ENCODE measurements around the gene MME. TPM values are rescaled to one million over a fixed set of nuclear protein-coding genes. Genes with fewer than 3 reads are reported as not detected.

MME gene
- total RNA-seq, 1 experiment from 2014 or later = 23.9 TPM

DNA sequence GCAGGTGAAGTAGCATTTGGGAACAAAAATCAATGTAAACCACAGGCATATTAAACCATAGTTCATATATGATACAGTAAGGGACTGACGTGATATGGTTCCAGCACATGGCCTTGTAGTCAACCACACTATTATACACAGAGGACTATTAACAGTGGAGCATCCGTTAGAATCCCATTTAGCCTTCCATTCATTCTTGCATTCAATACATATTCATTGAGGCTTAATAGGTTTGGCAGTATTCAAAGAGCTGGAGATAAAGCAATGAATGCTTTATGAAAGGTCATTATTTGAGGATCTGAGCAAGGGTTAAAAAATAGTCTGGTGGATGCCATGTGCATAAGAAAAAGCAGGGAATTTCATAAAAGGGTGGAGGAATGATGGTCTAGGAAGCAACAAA is 89.1 kb downstream of the MME start:
- Mint-ChIP-seq H3K4me1 (peaks cover 7% of the 10 kb centered on the region), H3K36me3 (peaks cover 20% of the 10 kb centered on the region), H3K27me3 (ENCODE audit: low read depth) (no peaks in the 10 kb centered on the region), H3K9me3 (0 out of 2 replicates have a peak, but pooled peaks cover 7% of the 10 kb centered on the region), H3K4me3 (no peak overlapping the region), H3K27ac (no peak overlapping the region)
- CTCF ChIA-PET = no interaction called here
- ATAC-seq (no peak), DNase-seq (ENCODE audit: low spot score) (no peak)
- TF ChIP-seq, protein P1, sequence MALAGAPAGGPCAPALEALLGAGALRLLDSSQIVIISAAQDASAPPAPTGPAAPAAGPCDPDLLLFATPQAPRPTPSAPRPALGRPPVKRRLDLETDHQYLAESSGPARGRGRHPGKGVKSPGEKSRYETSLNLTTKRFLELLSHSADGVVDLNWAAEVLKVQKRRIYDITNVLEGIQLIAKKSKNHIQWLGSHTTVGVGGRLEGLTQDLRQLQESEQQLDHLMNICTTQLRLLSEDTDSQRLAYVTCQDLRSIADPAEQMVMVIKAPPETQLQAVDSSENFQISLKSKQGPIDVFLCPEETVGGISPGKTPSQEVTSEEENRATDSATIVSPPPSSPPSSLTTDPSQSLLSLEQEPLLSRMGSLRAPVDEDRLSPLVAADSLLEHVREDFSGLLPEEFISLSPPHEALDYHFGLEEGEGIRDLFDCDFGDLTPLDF (CRISPR knock-in tag; IDR thresholded peaks at IDR 0.05) = no peak
- TF ChIP-seq ETV6 (CRISPR knock-in tag; IDR thresholded peaks at IDR 0.05) (no peak), CBFB (CRISPR knock-in tag; IDR thresholded peaks at IDR 0.05; ENCODE audit: low read depth) (no peak), SP1 (CRISPR knock-in tag; conservative IDR thresholded peaks at IDR 0.05) (no peak), TEAD4 (CRISPR knock-in tag; IDR thresholded peaks at IDR 0.05) (no peak), GRHL2 (CRISPR knock-in tag; IDR thresholded peaks at IDR 0.05; ENCODE audit: insufficient replicate concordance, severe bottlenecking) (no peak), ZBTB21 (CRISPR knock-in tag; IDR thresholded peaks at IDR 0.05; ENCODE audit: borderline replicate concordance) (no peak), CREB1 (CRISPR knock-in tag; IDR thresholded peaks at IDR 0.05) (no peak), IRF2 (CRISPR knock-in tag; IDR thresholded peaks at IDR 0.05; ENCODE audit: borderline replicate concordance, low read depth) (no peak)
- TF ChIP-seq, protein P2, sequence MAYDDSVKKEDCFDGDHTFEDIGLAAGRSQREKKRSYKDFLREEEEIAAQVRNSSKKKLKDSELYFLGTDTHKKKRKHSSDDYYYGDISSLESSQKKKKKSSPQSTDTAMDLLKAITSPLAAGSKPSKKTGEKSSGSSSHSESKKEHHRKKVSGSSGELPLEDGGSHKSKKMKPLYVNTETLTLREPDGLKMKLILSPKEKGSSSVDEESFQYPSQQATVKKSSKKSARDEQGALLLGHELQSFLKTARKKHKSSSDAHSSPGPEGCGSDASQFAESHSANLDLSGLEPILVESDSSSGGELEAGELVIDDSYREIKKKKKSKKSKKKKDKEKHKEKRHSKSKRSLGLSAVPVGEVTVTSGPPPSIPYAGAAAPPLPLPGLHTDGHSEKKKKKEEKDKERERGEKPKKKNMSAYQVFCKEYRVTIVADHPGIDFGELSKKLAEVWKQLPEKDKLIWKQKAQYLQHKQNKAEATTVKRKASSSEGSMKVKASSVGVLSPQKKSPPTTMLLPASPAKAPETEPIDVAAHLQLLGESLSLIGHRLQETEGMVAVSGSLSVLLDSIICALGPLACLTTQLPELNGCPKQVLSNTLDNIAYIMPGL (CRISPR knock-in tag; IDR thresholded peaks at IDR 0.05) = no peak
- TF ChIP-seq, protein P3, sequence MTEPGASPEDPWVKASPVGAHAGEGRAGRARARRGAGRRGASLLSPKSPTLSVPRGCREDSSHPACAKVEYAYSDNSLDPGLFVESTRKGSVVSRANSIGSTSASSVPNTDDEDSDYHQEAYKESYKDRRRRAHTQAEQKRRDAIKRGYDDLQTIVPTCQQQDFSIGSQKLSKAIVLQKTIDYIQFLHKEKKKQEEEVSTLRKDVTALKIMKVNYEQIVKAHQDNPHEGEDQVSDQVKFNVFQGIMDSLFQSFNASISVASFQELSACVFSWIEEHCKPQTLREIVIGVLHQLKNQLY (CRISPR knock-in tag; IDR thresholded peaks at IDR 0.05) = no peak
- TF ChIP-seq, protein P4, sequence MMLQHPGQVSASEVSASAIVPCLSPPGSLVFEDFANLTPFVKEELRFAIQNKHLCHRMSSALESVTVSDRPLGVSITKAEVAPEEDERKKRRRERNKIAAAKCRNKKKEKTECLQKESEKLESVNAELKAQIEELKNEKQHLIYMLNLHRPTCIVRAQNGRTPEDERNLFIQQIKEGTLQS (CRISPR knock-in tag; conservative IDR thresholded peaks at IDR 0.05) = no peak
- POLR2A ChIA-PET = no interaction called here

DNA sequence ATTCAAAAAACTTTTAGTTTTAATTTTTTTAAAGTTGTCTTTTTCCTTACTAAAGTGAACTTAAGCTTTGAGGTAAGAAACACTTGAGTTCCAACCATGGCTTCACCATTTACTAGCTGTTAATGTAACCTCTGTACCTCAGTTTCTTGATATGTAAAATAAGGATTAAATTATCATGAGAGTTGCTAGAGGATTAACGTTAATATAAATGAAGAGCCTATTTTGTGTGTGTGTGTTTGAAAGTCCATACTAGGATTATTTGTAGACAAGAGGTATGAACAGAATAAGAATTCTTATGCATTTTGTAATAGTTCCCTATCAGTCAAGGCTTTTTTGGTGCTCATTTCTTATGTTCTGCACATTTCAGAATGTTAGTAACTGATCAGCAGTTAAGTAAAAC is 93.7 kb downstream of the MME start:
- no peak for DNase-seq (ENCODE audit: low spot score)
- Mint-ChIP-seq H3K27me3 (ENCODE audit: low read depth) (no peaks in the 10 kb centered on the region), H3K9me3 (0 out of 2 replicates have a peak, but pooled peaks cover 7% of the 10 kb centered on the region), H3K4me1 (peaks cover 7% of the 10 kb centered on the region), H3K4me3 (no peak overlapping the region), H3K36me3 (peaks cover 13% of the 10 kb centered on the region), H3K27ac (no peak overlapping the region)
- CTCF ChIA-PET = no interaction called here
- ATAC-seq = no peak
- POLR2A ChIA-PET = no interaction called here
- TF ChIP-seq ATF1 (CRISPR knock-in tag; IDR thresholded peaks at IDR 0.05) (no peak), NFE2L1 (CRISPR knock-in tag; IDR thresholded peaks at IDR 0.05) (no peak), NR2C2 (CRISPR knock-in tag; IDR thresholded peaks at IDR 0.05) (no peak), MXD4 (CRISPR knock-in tag; IDR thresholded peaks at IDR 0.05; ENCODE audit: borderline replicate concordance) (no peak)
- TF ChIP-seq, protein P5, sequence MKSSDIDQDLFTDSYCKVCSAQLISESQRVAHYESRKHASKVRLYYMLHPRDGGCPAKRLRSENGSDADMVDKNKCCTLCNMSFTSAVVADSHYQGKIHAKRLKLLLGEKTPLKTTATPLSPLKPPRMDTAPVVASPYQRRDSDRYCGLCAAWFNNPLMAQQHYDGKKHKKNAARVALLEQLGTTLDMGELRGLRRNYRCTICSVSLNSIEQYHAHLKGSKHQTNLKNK (CRISPR knock-in tag; IDR thresholded peaks at IDR 0.05) = no peak
- TF ChIP-seq, protein P6, sequence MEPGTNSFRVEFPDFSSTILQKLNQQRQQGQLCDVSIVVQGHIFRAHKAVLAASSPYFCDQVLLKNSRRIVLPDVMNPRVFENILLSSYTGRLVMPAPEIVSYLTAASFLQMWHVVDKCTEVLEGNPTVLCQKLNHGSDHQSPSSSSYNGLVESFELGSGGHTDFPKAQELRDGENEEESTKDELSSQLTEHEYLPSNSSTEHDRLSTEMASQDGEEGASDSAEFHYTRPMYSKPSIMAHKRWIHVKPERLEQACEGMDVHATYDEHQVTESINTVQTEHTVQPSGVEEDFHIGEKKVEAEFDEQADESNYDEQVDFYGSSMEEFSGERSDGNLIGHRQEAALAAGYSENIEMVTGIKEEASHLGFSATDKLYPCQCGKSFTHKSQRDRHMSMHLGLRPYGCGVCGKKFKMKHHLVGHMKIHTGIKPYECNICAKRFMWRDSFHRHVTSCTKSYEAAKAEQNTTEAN (CRISPR knock-in tag; IDR thresholded peaks at IDR 0.05) = no peak
- TF ChIP-seq, protein P7, sequence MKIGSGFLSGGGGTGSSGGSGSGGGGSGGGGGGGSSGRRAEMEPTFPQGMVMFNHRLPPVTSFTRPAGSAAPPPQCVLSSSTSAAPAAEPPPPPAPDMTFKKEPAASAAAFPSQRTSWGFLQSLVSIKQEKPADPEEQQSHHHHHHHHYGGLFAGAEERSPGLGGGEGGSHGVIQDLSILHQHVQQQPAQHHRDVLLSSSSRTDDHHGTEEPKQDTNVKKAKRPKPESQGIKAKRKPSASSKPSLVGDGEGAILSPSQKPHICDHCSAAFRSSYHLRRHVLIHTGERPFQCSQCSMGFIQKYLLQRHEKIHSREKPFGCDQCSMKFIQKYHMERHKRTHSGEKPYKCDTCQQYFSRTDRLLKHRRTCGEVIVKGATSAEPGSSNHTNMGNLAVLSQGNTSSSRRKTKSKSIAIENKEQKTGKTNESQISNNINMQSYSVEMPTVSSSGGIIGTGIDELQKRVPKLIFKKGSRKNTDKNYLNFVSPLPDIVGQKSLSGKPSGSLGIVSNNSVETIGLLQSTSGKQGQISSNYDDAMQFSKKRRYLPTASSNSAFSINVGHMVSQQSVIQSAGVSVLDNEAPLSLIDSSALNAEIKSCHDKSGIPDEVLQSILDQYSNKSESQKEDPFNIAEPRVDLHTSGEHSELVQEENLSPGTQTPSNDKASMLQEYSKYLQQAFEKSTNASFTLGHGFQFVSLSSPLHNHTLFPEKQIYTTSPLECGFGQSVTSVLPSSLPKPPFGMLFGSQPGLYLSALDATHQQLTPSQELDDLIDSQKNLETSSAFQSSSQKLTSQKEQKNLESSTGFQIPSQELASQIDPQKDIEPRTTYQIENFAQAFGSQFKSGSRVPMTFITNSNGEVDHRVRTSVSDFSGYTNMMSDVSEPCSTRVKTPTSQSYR (CRISPR knock-in tag; IDR thresholded peaks at IDR 0.05) = no peak
- TF ChIP-seq, protein P8, sequence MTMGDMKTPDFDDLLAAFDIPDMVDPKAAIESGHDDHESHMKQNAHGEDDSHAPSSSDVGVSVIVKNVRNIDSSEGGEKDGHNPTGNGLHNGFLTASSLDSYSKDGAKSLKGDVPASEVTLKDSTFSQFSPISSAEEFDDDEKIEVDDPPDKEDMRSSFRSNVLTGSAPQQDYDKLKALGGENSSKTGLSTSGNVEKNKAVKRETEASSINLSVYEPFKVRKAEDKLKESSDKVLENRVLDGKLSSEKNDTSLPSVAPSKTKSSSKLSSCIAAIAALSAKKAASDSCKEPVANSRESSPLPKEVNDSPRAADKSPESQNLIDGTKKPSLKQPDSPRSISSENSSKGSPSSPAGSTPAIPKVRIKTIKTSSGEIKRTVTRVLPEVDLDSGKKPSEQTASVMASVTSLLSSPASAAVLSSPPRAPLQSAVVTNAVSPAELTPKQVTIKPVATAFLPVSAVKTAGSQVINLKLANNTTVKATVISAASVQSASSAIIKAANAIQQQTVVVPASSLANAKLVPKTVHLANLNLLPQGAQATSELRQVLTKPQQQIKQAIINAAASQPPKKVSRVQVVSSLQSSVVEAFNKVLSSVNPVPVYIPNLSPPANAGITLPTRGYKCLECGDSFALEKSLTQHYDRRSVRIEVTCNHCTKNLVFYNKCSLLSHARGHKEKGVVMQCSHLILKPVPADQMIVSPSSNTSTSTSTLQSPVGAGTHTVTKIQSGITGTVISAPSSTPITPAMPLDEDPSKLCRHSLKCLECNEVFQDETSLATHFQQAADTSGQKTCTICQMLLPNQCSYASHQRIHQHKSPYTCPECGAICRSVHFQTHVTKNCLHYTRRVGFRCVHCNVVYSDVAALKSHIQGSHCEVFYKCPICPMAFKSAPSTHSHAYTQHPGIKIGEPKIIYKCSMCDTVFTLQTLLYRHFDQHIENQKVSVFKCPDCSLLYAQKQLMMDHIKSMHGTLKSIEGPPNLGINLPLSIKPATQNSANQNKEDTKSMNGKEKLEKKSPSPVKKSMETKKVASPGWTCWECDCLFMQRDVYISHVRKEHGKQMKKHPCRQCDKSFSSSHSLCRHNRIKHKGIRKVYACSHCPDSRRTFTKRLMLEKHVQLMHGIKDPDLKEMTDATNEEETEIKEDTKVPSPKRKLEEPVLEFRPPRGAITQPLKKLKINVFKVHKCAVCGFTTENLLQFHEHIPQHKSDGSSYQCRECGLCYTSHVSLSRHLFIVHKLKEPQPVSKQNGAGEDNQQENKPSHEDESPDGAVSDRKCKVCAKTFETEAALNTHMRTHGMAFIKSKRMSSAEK (CRISPR knock-in tag; IDR thresholded peaks at IDR 0.05; ENCODE audit: borderline replicate concordance) = no peak
- TF ChIP-seq, protein P9, sequence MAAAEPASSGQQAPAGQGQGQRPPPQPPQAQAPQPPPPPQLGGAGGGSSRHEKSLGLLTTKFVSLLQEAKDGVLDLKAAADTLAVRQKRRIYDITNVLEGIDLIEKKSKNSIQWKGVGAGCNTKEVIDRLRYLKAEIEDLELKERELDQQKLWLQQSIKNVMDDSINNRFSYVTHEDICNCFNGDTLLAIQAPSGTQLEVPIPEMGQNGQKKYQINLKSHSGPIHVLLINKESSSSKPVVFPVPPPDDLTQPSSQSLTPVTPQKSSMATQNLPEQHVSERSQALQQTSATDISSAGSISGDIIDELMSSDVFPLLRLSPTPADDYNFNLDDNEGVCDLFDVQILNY (CRISPR knock-in tag; IDR thresholded peaks at IDR 0.05) = no peak

All from WTC11 (cell line).